Transverse colon (tissue), 4 donors: ENCODE data around the gene HMGN2.

Experiments used
- EP300 ChIP-seq: sonication (generic); formaldehyde crosslinking; IDR thresholded peaks from one replicate; pipeline ENCODE4 v1.6.1; 2017; ENCODE audit warnings: antibody characterized with exemption, low read depth
- POLR2A ChIP-seq: fragments of 450-650 bp; IDR thresholded peaks from one replicate; pipeline ENCODE4 v1.6.1; 2016; ENCODE audit warnings: antibody characterized with exemption, mild to moderate bottlenecking, moderate library complexity
- POLR2AphosphoS5 ChIP-seq, 3 donors: sonication (generic); formaldehyde crosslinking; IDR thresholded peaks; one replicate each; pipeline ENCODE4 v1.6.1; 2016; ENCODE audit warnings: antibody characterized with exemption in 3 of 3
- TF ChIP-seq, protein P1 (sequence below), 5 experiments: fragments of 200-600 bp in 3 of 5; fragments of 450-650 bp in 2 of 5; sonication (generic) in 3 of 5; IDR thresholded peaks; 1 replicate in 2 of 5; 2 replicates in 3 of 5; pipeline ENCODE4 v1.5.1; 2016 to 2017; ENCODE audit warnings: antibody characterized with exemption in 5 of 5, inconsistent platforms in 3 of 5, mild to moderate bottlenecking in 2 of 5, moderate library complexity in 1 of 5

DNA sequence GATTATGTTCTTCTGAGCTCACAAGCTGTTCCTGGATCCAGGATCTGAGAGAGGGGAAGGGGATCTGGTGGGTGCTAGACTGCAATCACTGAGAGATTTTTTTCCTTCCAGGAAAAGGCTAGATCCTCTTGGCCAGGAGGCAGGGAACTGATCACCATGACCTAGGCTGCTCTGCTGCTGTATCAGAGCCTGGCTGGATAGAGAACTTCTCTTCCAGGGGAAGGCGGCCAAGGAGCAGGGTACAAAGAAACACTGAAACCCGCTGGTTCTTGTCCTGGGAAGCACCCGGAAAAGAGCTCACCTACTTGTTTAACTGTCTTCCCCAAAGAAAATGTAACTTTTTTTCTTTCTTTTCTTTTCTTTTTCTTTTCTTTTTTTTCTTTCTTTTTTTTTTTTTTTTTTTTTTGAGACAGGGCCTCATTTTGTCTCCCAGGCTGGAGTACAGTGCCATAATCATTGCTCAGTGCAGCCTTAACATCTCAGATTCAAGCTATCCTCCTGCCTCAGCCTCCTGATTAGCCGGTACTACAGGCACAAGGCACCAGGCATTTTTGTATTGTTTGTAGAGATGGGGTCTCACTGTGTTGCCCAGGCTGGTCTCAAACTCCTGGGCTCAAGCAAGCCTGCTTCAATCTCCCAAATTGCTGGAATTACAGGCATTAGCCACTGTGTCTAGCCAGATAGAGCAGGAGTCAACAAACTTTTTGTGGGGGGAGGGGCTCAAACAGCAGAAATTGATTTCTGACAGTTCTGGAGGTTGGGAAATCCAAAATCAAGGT, 44.9 kb downstream of the HMGN2 start:
- TF ChIP-seq, protein P1, sequence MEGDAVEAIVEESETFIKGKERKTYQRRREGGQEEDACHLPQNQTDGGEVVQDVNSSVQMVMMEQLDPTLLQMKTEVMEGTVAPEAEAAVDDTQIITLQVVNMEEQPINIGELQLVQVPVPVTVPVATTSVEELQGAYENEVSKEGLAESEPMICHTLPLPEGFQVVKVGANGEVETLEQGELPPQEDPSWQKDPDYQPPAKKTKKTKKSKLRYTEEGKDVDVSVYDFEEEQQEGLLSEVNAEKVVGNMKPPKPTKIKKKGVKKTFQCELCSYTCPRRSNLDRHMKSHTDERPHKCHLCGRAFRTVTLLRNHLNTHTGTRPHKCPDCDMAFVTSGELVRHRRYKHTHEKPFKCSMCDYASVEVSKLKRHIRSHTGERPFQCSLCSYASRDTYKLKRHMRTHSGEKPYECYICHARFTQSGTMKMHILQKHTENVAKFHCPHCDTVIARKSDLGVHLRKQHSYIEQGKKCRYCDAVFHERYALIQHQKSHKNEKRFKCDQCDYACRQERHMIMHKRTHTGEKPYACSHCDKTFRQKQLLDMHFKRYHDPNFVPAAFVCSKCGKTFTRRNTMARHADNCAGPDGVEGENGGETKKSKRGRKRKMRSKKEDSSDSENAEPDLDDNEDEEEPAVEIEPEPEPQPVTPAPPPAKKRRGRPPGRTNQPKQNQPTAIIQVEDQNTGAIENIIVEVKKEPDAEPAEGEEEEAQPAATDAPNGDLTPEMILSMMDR (IDR thresholded peaks at IDR 0.05): no peak
- TF ChIP-seq POLR2A (no peak), EP300 (no peak), POLR2AphosphoS5 (IDR thresholded peaks at IDR 0.05) (no peak)
